HG03354 (cell line): ENCODE data around the gene LRRN3.
"Not testable (repeated sequence)": the region's sequence is repeated elsewhere in the genome, so short reads cannot be mapped to it uniquely, and the experiment has no call there.

Experiments
- ATAC-seq: cut with Tn5 transposase; IDR thresholded peaks from one replicate; pipeline ENCODE4 v1.9.1; 2021; ENCODE audit warnings: mild to moderate bottlenecking; ENCODE audit not compliant: unreplicated experiment, poor library complexity, severe bottlenecking

The LRRN3 gene

DNA sequence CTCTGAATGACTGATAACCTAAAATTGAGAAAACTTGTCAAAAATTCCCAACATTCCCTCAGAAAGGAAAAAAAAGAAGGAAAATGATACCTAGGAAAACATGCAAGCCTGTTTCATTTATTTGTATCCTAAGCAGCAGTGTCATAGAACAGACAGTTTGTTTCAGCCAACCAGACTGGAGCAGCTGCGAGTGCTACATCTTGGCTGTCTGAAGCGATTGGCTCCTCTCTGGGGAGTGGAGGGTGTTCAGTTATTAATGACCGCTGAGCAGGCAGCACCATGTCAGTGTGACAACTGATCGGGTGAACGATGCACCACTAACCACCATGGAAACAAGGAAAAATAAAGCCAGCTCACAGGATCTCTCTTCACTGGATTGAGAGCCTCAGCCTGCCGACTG, at the start of gene LRRN3:
Gene LRRN3 (plus strand): TSS at position 282 of the 400 bp plus-strand sequence. CDS start 31,646 bp downstream, outside the sequence.
- ATAC-seq, result no peak

DNA sequence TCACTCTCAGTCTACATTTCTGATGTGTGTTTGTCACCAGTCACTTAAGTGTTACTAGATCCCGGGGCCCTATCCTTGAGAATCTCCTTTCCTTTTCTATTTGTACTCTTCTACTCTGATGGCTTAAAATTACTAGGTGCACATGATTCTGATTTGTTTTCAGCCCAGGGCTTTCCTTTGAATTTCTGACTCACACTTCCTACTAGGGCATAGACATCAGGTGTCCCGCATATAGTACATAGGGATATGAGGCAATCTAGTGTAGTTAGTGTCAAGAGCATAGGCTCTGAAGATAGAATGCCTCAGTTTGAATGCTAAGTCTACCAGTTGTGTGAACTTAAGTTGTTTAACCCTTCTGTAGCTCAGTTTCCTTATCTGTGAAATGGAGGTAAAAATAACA, 49.4 kb upstream of the LRRN3 start:
- no peak for ATAC-seq

DNA sequence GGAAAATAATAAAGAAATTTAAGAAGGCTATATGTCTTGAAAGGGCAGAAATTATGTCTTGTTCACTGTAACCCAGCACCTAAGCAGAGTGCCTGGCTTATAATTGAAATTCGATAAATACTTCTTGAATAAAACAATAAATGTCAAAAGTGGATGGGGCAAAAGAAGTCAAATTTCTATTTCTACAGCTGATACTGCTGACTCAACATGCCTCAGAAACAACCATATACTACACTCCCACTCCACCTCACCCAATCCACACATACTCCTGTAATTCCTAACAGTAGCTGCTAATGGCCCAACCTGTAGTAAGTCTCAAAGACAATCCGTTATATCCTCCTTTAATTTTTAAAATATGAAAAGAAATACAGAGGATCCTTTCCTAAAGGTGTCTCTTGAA, 48.1 kb upstream of the LRRN3 start:
- no peak for ATAC-seq

DNA sequence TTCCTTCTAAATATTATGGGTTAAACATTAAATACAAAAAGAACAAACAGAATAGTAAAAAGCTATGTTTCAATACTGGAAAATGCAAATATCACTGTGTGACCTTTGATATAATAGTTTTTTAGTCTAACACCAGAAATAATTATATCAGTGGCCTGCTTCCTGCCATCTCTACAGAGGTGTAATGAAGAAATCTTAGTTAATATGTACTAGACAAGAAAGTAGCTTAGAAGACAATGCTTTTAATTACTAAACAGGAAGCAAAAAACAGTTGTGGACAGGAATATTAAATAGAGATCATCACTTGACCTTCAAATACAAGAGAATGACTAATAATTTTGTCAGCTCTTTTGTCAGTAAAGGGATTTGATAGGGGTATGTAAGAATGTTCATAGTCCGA, 47.4 kb upstream of the LRRN3 start:
- ATAC-seq, result peak; percentile 98

DNA sequence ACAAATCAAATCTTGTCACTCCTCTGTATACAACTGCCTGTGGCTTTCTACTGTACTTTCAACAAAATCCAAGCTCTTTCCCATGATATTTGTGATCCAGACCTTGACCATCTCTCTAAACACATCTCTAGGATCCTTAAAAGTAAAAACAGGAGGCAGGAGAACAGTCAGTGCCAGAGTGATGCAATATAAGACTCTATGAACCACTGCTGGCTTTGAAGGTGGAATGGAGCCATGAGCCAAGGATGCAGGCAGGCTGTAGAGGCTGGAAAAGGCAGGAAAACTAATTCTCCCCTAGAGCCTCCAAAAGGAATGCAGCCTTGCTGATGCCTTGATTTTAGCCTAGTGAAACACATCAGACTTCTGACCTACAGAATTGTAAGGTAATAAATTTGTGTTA, 45.5 kb upstream of the LRRN3 start:
- ATAC-seq, result no peak

DNA sequence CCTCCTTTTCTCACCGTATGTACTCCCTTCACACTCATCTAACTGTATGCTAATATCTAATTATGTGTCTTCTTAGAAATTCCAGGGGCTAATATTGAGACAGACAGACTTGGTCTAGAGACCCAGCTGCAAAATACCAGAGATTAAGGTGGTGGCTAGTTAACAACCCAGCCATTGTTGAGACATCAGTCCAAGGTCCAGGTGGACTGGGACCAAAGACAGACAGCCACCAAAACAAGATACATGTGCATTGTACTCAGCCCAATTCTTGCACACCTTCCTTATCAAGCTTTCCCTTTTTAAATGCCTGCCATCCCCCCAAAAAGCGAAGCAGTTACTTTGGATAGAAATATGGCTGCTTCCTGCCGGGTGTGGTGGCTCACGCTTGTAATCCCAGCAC, 43.3 kb upstream of the LRRN3 start:
- ATAC-seq, result no peak

DNA sequence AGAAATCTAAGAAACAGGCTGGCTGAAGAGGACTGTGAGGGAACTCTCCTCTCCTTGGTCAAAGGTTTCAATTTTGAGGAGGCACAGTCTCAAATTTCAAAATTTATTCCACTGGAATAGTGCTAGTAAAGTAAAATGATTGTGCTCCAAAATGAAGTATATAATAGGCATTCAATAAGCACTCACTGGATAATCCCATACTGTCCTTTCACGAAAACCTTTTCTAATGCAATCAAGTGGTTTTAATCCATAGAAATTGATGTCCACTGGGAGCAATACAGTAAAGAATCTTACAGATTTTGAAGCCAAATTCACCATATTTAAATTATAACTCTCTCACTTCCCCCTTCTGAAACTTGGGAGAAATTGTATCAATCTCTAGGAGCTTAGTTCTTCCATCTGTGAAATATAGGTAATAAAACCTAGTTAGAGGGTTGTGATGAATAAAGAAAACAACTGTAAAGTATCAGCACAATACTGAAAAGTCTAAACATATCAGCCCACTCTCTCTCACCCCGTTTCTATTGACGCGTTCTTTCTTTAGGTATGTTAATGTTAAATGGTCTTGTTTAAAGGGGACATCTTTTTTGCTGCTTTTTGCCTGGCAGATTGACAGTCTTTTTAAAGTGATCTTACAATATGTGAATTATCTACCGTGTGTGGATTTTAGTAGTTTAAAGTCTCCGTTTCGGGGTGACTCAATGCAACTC, 40.8 kb upstream of the LRRN3 start:
- ATAC-seq, result no peak

DNA sequence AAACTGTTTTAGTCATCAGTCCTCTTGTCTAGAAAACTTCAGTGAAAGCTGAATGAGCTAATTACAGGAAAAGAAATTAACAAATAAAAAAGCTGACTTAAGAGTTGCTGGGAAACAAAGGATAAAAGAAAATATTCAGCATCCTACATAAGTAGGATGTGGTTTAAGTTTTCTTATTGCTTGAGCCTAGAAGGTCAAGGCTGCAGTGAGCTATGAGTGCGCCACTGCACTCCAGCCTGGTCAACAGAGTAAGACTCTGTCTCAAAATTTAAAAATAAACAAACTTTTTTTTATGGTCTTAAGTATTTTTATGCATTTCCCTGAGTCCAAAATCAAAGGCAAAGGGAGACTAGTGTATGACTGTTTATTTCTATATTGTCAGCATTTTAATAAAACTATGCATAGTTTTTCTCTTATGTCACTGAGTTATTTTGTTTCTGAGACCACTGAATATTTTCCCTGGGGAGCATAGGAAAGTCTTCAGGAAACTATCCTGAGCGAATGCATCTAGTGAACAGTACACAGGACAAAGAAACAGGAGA, 40.0 kb upstream of the LRRN3 start:
- ATAC-seq, result no peak

DNA sequence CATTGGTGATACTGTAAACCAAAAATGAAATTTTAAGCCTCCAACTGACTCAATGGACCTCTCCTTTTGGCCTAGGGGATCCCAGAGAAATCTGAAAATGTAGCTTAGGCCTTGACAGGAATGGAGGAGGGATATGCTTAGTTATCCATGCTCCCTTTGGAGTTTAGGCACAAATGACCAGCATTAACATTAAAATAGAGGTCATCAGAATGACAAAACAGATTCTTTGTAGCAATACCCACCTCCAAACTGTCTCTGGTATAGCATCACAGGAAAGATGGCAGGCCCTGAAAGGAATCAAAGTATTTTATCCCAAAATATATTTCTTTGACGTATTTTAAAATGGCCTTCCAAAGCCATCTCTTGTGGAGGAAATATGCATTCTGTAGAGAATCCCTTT, 39.1 kb upstream of the LRRN3 start:
- no peak for ATAC-seq

DNA sequence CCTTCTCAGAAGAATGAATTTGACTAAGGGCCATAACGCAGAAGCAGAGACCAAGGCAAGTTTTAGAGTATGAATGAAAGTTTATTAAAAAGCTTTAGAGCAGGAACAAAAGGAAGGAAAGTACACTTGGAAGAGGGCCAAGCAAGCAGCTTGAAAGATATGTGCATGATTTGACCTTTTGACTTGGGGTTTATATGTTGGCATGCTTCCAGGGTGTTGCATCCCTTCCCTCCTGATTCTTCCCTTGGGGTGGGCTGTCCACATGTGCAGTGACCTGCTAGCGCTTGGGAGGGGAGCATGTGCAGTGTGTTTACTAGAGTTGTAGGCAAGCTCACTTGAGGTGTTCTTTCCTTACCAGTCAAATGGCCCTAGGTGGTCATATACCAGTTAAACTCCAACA, 37.9 kb upstream of the LRRN3 start:
- no peak for ATAC-seq

DNA sequence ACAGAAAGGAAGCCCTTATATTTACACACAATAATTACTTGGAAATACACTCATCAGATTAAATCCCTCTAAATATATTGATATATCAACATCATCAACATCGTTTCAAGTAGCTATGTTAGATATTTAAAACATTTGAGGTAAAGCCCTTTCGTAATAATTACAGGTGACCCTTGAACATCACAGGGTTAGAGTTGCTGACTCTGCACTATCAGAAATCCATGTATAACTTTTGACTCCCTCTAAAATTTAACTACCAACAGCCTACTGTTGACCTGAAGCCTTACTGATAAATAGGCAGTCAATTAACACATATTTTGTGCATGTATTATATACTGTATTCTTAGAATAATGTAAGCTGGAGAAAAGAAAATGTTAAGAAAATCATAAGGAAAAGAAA, 34.6 kb upstream of the LRRN3 start:
- no peak for ATAC-seq

DNA sequence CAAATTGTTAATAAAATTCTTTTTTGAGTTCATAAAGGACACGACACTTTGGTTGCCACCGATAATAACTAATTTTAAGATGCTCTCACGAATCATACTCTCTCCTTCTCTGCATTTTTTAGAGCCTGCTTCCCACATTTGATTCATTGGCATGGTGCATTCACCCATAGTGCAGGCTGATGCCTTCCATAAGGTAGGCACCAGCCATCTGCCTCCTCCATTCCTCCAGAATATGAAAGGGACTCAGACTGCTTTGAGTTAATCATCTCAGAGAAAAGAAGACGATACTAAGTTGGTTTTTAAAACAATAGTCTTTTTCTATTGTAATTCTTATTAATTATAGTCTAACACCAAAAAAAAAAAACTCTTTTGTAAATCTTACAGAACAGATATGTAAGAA, 33.9 kb upstream of the LRRN3 start:
- no peak for ATAC-seq

DNA sequence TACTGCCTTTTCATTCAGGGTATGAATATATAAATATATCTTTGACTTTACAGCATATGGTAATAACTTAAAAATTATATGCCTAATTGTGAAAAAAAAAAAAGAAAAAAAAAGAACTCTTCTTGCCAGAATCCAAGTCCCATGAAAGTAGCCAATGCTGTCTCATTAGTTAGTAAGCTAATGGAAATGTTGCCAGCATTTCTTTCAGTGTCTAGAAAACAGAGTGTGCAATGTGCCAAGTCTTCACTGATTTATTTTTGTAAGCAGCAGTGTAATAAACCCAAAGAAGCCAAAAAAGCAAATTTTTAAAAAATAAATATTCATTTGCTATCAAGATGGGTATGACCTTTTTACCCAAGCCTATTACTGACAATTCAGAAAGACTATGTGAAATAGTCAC, 31.1 kb upstream of the LRRN3 start:
- ATAC-seq, result no peak

DNA sequence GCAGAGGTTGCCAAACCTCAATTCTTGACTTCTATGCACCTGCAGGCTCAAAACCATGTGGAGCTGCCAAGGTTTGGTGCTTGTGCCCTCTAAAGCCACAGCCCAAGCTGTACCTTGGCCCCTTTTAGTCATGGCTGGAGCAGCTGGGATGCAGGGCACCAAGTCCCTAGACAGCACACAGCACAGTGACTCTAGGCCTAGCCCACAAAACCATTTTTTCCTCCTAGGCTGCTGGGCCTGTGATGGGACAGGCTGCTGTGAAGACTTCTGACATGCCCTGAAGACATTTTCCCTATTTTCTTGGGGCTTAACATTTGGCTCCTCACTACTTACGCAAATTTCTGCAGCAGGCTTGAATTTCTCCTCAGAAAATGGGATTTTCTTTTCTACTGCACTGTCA, 27.8 kb upstream of the LRRN3 start:
- no peak for ATAC-seq

DNA sequence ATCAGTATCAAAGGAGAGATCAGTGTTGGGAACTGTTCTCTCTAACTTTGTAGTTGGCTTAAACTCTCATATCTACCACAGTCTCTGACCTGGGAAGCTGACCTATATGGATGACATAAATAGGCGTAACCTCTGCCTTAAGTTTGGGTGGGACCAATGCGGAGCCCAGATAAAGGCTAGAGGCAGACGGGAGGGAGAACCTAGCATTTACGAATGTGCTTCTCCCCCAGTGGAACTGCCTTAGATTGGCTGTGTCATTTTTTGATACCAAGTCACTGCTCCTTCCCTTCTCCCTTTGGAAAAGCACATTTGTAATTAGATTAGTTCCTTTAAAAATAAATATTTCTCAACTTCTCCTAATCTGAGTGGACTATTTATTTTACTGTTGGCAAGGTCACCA, 23.7 kb upstream of the LRRN3 start:
- ATAC-seq, result no peak

DNA sequence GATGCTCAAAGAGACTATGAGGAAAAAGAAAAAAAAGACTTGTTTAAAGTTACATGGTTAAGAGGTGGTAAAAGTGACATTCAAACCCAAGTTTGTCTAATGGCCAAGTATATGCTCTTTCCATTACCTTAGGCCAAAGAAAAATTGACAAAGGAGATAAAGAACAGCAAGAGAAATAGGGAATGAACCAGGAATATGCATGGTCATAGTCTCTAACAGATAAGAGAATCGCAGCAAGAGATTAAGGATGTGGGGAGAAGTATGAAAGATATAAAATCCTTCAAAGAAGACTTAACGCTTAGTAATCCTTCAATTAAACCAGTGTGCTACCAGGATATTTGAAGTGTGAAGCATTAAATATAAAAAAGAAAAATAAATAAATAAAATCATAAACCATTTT, 23.2 kb upstream of the LRRN3 start:
- no peak for ATAC-seq

DNA sequence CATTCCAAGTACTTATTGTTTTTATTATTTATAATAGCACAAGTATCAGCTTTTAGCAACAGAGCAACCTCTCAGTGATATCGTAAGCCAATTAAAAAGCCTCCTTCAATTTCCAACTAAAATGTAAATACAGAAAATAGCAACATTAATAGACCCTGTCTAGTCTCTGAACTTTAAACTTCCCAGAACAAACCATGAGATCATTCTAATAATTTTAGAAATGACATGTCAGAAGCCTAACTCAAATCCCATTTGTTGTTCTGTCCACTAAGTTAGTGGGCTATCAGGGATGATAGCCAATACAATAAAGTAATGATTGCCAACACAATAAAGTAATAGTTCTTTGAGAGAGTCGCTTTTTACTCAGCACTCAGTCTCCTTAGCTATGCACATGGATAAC, 22.3 kb upstream of the LRRN3 start:
- ATAC-seq, result no peak

DNA sequence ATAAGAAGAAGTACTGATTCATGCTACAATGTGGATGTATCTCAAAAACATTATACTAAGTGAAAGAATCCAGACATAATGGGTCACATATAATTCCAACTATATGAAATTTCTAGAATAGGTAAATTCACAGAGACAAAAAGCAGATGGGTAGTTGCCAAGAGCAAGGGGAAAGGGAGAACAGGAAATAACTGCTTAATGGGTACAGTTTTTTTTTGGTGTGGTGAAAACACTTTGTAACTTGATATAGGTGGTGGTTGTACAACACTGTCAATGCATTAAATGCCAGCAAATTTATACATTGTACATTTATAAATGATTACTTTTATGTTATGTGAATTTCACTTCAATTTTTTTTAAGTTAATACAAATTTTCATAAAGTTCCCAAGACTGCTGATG, 19.4 kb upstream of the LRRN3 start:
- ATAC-seq, result no peak

DNA sequence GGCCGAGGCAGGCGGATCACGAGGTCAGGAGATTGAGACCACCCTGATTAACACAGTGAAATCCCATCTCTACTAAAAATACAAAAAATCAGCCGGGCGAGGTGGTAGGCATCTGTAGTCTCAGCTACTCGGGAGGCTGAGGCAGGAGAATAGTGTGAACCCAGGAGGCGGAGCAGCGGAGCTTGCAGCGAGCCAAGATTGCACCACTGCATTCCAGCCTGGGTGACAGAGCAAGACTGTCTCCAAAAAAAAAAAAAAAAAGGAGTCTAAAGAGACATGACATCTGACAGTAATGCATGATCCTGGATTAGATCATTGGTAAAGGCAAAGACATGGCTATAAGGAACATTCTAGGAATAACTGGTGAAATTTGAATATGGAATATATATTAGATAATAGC, 18.3 kb upstream of the LRRN3 start:
- not testable (repeated sequence) for ATAC-seq

DNA sequence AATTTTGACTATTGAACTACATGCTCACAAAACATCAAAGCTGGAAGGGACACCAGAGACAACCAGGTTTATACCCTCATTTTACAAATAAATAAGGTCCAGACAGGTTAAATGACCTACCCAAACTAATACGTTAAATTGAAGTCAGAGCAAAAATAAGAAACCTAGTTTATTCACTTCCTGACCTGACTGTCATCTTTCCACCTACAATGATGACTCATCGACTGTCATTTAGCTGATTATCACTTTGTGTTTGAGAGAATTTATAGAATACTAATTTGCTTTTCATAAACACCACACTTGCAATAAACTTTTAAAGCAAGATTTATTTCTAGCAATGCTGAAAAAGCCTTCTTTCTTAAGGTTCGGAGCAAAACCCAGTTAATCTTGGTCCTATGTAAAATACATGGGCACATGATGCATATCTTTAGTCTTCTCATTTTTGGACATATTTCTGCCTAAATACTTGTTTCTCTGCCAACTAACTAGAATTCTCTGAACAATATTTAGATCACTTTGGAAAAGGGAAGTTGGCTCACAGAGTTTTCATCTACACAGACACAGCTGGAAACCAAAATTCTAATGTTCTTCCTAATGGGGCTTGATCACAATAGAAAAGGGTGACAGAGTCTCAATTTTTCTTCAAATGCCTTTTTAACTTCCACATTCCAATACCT, 16.7 kb upstream of the LRRN3 start:
- ATAC-seq, result peak; percentile 59

DNA sequence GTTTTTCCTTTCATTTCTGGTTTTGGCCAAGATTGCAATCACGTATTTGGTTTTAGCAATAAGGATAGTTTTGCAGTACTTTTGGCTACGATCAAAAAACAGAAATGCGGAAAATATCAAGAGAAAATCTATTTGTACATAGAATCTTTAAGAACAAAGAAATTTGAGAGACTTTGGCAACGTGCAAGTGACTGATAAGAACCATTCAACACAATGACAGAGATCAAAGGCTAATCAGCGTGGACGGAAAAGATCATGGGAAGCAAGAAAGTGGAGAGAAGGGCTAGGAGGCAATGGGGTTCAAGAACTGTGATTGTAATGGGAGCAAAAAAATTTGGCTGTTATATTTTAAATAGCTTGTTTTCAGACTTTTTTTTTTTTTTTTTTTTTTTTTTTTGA, 16.2 kb upstream of the LRRN3 start:
- ATAC-seq, result no peak
